ENCODE results near the gene SLC8B1. TPM values are rescaled to one million over a fixed set of nuclear protein-coding genes. Genes with fewer than 3 reads are reported as not detected.

The SLC8B1 gene
- polyA plus RNA-seq, 1 donor (not counting 4 experiments of a cell fraction or from before 2014, with no cell fraction given) = 8.0 TPM

DNA sequence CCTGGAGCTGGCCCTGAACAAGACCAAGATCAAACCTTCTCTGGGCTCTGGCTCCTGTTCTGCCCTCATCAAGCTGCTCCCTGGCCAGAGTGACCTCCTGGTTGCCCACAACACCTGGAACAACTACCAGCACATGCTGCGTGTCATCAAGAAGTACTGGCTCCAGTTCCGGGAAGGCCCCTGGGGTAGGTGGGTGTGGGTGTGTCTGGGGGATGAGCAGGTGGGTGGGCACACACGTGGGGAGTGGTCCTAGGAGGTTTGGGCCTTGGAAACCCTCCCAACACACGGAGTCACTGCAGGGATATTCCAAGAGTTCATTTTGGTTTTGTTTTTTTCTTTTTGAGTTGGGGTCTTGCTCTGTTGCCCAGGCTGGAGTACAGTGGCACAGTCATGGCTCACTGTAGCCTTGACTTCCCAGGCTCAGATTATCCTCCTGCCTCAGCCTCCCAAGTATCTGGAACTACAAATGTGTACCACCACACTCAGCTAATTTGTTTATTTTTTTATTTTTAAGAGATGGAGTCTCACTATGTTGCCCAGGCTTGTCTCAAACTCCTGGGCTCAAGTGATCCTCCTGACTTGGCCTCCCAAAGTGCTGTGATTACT lies 40.0 kb upstream of the SLC8B1 start:
- H3K4me1 ChIP-seq (ENCODE audit: control insufficient read depth, extremely low read depth, insufficient read depth, low read length) = no peaks in the 10 kb centered on the region
- dilution Hi-C loops (cut with MboI; ENCODE audit: extremely low pct_ligation_motif_present, low sequenced_read_pairs) = no loop called here
- no peak for TF ChIP-seq EZH2 (IDR thresholded peaks at IDR 0.05; ENCODE audit: low read length)
- TF ChIP-seq, protein P1, sequence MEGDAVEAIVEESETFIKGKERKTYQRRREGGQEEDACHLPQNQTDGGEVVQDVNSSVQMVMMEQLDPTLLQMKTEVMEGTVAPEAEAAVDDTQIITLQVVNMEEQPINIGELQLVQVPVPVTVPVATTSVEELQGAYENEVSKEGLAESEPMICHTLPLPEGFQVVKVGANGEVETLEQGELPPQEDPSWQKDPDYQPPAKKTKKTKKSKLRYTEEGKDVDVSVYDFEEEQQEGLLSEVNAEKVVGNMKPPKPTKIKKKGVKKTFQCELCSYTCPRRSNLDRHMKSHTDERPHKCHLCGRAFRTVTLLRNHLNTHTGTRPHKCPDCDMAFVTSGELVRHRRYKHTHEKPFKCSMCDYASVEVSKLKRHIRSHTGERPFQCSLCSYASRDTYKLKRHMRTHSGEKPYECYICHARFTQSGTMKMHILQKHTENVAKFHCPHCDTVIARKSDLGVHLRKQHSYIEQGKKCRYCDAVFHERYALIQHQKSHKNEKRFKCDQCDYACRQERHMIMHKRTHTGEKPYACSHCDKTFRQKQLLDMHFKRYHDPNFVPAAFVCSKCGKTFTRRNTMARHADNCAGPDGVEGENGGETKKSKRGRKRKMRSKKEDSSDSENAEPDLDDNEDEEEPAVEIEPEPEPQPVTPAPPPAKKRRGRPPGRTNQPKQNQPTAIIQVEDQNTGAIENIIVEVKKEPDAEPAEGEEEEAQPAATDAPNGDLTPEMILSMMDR (optimal IDR thresholded peaks at IDR 0.05 in 1 of 3, IDR thresholded peaks at IDR 0.05 in 1 of 3, conservative IDR thresholded peaks at IDR 0.05 in 1 of 3; ENCODE audit: extremely low read depth in 1 of 3, insufficient read depth in 2 of 3, low read length in 3 of 3) = no peak

DNA sequence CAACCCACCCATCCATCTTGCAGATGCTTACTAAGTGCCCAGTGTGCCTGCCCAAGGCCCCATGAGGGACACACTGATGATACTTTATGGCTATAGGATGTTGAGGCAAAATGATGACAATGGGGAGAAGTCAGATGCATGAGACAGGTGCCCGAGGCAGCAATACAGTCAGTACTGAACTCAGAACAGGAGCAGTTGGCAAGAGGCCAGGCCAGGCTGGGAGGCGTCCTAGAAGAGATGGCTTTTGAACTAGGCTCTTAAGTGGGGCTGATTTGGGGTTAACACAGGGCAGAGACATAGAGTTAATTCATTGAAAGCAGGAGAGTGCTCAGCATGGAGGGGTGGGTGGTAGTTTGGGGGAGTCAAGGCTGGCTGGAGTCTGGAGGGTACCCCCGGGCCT lies 39.1 kb upstream of the SLC8B1 start:
- Histone ChIP-seq H3K79me2 (ENCODE audit: control insufficient read depth, insufficient read depth, low read length) (no peaks in the 10 kb centered on the region), H3K4me2 (ENCODE audit: control insufficient read depth, extremely low read depth, insufficient read depth, low read depth, low read length) (no peak overlapping the region), H4K20me1 (ENCODE audit: control insufficient read depth, extremely low read depth, insufficient read depth, low read length) (no peaks in the 10 kb centered on the region), H3K36me3 (ENCODE audit: control insufficient read depth in 2 of 2, extremely low read depth in 1 of 2, insufficient read depth in 2 of 2, low read length in 2 of 2) (peaks cover 11 to 14% of the 10 kb centered on the region in 2 experiments), H3K27ac (ENCODE audit: control insufficient read depth, insufficient read depth, low read length) (no peak overlapping the region), H3K9me3 (ENCODE audit: control insufficient read depth, low read depth, low read length) (no peaks in the 10 kb centered on the region), H3K4me1 (ENCODE audit: control insufficient read depth, extremely low read depth, insufficient read depth, low read length) (no peaks in the 10 kb centered on the region), H3K27me3 (ENCODE audit: control insufficient read depth, extremely low read depth, insufficient read depth, low read length) (no peaks in the 10 kb centered on the region), H2AFZ (ENCODE audit: control insufficient read depth, low read length) (no peak overlapping the region), H3K9me1 (ENCODE audit: control insufficient read depth, extremely low read depth, insufficient read depth, low read length) (no peaks in the 10 kb centered on the region), H3K4me3 (ENCODE audit: control insufficient read depth in 2 of 3, extremely low read depth in 1 of 3, insufficient read depth in 2 of 3, low read depth in 1 of 3, low read length in 3 of 3) (no peak overlapping the region), H3K9ac (ENCODE audit: control insufficient read depth, extremely low read depth, insufficient read depth, low read length) (no peak overlapping the region)
- no peak for TF ChIP-seq EZH2 (IDR thresholded peaks at IDR 0.05; ENCODE audit: low read length)
- TF ChIP-seq, protein P1 (optimal IDR thresholded peaks at IDR 0.05 in 1 of 3, IDR thresholded peaks at IDR 0.05 in 1 of 3, conservative IDR thresholded peaks at IDR 0.05 in 1 of 3; ENCODE audit: extremely low read depth in 1 of 3, insufficient read depth in 2 of 3, low read length in 3 of 3) = no peak
- DNase-seq (ENCODE audit: low read depth, low spot score) = no peak
- no peak for FAIRE-seq
- dilution Hi-C loops (cut with MboI; ENCODE audit: extremely low pct_ligation_motif_present, low sequenced_read_pairs) = no loop called here

More for the DNA sequence above, 40.0 kb upstream of the SLC8B1 start:
- no peak for FAIRE-seq
- no peak overlapping the region for H2AFZ ChIP-seq (ENCODE audit: control insufficient read depth, low read length)
- H3K9me3 ChIP-seq (ENCODE audit: control insufficient read depth, low read depth, low read length) = no peaks in the 10 kb centered on the region
- no peaks in the 10 kb centered on the region for H3K79me2 ChIP-seq (ENCODE audit: control insufficient read depth, insufficient read depth, low read length)
- H3K4me2 ChIP-seq (ENCODE audit: control insufficient read depth, extremely low read depth, insufficient read depth, low read depth, low read length) = no peak overlapping the region
- H3K36me3 ChIP-seq (ENCODE audit: control insufficient read depth in 2 of 2, extremely low read depth in 1 of 2, insufficient read depth in 2 of 2, low read length in 2 of 2) = peaks cover 11 to 14% of the 10 kb centered on the region in 2 experiments
- no peaks in the 10 kb centered on the region for H3K27me3 ChIP-seq (ENCODE audit: control insufficient read depth, extremely low read depth, insufficient read depth, low read length)
- H3K4me3 ChIP-seq (ENCODE audit: control insufficient read depth in 2 of 3, extremely low read depth in 1 of 3, insufficient read depth in 2 of 3, low read depth in 1 of 3, low read length in 3 of 3) = no peak overlapping the region
- H3K9me1 ChIP-seq (ENCODE audit: control insufficient read depth, extremely low read depth, insufficient read depth, low read length) = no peaks in the 10 kb centered on the region
- H3K9ac ChIP-seq (ENCODE audit: control insufficient read depth, extremely low read depth, insufficient read depth, low read length) = no peak overlapping the region
- H4K20me1 ChIP-seq (ENCODE audit: control insufficient read depth, extremely low read depth, insufficient read depth, low read length) = no peaks in the 10 kb centered on the region
- DNase-seq (ENCODE audit: low read depth, low spot score) = no peak
- H3K27ac ChIP-seq (ENCODE audit: control insufficient read depth, insufficient read depth, low read length) = no peak overlapping the region

Measured in keratinocyte (primary cell).